Ishikawa (cell line): ENCODE measurements around the gene CEP131.

Source experiments
- CEBPB ChIP-seq: IDR thresholded peaks from 2 replicates; pipeline ENCODE4 v1.6.1; 2012
- CREB1 ChIP-seq: IDR thresholded peaks from 2 replicates; pipeline ENCODE4 v1.6.1; 2012; ENCODE audit warnings: low read depth
- EGR1 ChIP-seq: IDR thresholded peaks from 2 replicates; pipeline ENCODE4 v1.6.1; 2012
- EP300 ChIP-seq: IDR thresholded peaks from 2 replicates; pipeline ENCODE4 v1.6.1; 2012; ENCODE audit warnings: borderline replicate concordance
- FOXM1 ChIP-seq: IDR thresholded peaks from 2 replicates; pipeline ENCODE4 v1.6.1; 2012; ENCODE audit warnings: low read depth, borderline replicate concordance
- NFIC ChIP-seq: IDR thresholded peaks from 2 replicates; pipeline ENCODE4 v1.6.1; 2012
- RAD21 ChIP-seq: IDR thresholded peaks from 2 replicates; pipeline ENCODE4 v1.6.1; 2012; ENCODE audit warnings: low read depth
- TAF1 ChIP-seq: IDR thresholded peaks from 2 replicates; pipeline ENCODE4 v1.6.1; 2012; ENCODE audit warnings: low read depth, mild to moderate bottlenecking
- TCF12 ChIP-seq: IDR thresholded peaks from 2 replicates; pipeline ENCODE4 v1.6.1; 2012; ENCODE audit warnings: low read depth
- TEAD4 ChIP-seq: IDR thresholded peaks from 2 replicates; pipeline ENCODE4 v1.6.1; 2012
- YY1 ChIP-seq: IDR thresholded peaks from 2 replicates; pipeline ENCODE4 v1.6.1; 2012; ENCODE audit warnings: low read depth
- ZBTB7A ChIP-seq: IDR thresholded peaks from 2 replicates; pipeline ENCODE4 v1.6.1; 2012; ENCODE audit warnings: low read depth
- TF ChIP-seq, protein P1 (sequence below): IDR thresholded peaks from 2 replicates; pipeline ENCODE4 v1.6.1; 2012
- TF ChIP-seq, protein P2 (sequence below): IDR thresholded peaks from 2 replicates; pipeline ENCODE4 v1.6.1; 2012
- TF ChIP-seq, protein P3 (sequence below): IDR thresholded peaks from 2 replicates; pipeline ENCODE4 v1.6.1; 2012; ENCODE audit warnings: low read depth, mild to moderate bottlenecking

Gene CEP131

DNA sequence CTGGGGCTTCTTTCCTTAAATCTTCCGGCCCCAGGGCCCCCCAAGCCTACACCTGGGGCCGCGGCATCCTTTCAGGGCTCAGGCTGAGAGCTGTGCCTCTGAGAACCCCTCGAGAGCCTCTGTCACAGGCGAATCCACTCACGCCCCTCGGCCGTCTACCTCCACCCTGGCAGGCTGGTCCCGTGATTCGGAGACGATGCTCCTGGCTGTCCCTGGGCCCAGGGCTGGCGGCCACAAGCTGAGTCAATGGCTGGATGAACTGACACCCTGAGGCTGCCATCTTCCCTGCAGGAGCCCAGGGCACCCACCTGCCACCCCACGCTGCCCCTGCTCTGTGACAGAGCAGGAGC lies 11.7 kb upstream of the CEP131 start:
- TF ChIP-seq, protein P1, sequence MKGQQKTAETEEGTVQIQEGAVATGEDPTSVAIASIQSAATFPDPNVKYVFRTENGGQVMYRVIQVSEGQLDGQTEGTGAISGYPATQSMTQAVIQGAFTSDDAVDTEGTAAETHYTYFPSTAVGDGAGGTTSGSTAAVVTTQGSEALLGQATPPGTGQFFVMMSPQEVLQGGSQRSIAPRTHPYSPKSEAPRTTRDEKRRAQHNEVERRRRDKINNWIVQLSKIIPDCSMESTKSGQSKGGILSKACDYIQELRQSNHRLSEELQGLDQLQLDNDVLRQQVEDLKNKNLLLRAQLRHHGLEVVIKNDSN: no peak
- TF ChIP-seq CEBPB (no peak), TEAD4 (no peak), NFIC (no peak), YY1 (no peak), FOXM1 (no peak), EP300 (no peak), TCF12 (no peak), EGR1 (no peak), CREB1 (no peak), TAF1 (no peak)
- TF ChIP-seq, protein P2, sequence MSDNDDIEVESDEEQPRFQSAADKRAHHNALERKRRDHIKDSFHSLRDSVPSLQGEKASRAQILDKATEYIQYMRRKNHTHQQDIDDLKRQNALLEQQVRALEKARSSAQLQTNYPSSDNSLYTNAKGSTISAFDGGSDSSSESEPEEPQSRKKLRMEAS: no peak
- TF ChIP-seq, protein P3, sequence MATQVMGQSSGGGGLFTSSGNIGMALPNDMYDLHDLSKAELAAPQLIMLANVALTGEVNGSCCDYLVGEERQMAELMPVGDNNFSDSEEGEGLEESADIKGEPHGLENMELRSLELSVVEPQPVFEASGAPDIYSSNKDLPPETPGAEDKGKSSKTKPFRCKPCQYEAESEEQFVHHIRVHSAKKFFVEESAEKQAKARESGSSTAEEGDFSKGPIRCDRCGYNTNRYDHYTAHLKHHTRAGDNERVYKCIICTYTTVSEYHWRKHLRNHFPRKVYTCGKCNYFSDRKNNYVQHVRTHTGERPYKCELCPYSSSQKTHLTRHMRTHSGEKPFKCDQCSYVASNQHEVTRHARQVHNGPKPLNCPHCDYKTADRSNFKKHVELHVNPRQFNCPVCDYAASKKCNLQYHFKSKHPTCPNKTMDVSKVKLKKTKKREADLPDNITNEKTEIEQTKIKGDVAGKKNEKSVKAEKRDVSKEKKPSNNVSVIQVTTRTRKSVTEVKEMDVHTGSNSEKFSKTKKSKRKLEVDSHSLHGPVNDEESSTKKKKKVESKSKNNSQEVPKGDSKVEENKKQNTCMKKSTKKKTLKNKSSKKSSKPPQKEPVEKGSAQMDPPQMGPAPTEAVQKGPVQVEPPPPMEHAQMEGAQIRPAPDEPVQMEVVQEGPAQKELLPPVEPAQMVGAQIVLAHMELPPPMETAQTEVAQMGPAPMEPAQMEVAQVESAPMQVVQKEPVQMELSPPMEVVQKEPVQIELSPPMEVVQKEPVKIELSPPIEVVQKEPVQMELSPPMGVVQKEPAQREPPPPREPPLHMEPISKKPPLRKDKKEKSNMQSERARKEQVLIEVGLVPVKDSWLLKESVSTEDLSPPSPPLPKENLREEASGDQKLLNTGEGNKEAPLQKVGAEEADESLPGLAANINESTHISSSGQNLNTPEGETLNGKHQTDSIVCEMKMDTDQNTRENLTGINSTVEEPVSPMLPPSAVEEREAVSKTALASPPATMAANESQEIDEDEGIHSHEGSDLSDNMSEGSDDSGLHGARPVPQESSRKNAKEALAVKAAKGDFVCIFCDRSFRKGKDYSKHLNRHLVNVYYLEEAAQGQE: no peak

DNA sequence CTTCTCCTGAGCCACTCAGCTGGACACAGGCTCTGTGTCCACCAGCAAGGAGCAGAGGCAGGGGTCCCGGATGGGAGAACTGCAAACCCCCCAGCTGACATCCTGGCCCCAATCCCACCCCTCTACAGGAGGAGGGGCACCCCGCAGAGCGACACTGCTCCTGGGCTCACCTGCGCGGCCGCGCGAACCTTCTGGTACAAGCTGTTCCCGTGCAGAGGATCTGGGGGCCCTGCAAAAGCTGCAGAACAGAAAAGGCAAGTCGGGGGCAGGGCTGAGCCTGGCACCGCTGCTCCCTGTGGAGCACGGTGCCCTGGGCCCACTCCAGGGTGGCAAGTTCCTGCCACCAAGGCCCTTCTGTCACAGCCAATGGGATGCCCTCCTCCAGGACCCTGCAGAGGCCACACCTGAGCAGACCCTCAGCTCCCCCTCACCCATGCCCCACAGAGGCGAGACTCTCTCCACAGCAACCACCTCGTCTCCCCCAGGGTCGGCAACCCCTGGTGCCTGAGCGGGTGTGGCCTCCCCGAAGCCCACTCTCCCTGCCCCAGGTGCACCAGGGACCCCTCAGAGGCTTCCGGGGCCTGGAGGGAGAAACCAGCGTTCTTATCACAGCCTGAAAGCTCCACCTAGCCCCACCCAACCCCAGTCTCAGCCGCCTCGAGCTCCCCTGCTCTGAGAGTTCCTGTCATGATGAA lies 11.2 kb upstream of the CEP131 start:
- TF ChIP-seq, protein P1: no peak
- TF ChIP-seq CREB1 (no peak), TAF1 (no peak), EP300 (no peak), NFIC (no peak), CEBPB (no peak), EGR1 (no peak), YY1 (no peak), FOXM1 (no peak)

DNA sequence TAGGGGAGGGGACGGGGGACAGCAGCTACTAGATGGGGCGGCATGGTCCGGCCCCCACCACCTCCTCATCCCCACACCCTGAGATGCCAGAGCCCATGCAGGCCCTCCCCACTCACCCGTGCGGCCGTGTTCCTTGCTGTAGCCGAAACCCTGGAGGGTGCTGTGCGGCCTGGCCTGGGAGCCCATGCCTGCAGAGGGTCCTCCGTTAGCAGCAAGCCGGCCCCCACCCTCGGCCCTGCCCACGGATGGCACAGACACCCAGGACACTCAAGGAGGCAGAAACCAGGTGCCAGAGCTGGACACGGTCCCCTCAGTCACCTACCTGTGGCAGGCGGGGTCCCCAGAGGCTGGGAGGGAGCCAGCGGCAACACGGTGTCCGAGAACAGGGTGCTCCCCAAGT lies 10.6 kb upstream of the CEP131 start:
- TF ChIP-seq EP300: no peak

DNA sequence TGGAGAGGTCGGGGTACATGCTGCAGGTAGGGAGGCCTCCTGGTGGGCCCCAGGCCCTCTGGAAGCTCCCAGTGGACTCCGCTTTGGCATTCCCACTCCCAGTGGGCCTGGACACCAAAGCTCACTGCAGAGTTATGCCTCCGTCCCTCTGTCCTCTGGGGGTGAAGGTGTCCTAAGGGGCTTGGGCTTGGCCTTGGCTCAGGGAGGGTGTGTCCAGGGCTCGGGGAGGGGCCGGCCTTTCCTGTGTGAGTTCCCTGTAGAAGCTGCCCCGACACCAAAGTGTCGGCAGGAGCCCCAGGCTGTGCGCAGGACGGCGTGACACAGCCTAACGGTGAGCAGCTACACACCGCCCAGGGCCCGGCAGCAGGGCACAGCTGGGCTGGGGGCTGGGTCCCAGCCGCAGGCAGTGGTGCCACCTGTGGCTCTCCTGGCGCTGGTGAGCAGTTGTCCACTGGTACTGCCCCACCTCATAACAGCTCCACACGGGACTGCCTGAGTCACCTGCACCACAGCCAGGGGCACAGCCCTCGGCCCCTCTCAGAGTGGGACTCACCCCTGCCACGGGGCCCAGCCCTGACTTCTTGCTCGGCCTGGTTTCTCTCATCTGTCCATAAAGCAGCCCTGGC lies 10.0 kb upstream of the CEP131 start:
- TF ChIP-seq FOXM1: no peak
- TF ChIP-seq, protein P2: no peak

DNA sequence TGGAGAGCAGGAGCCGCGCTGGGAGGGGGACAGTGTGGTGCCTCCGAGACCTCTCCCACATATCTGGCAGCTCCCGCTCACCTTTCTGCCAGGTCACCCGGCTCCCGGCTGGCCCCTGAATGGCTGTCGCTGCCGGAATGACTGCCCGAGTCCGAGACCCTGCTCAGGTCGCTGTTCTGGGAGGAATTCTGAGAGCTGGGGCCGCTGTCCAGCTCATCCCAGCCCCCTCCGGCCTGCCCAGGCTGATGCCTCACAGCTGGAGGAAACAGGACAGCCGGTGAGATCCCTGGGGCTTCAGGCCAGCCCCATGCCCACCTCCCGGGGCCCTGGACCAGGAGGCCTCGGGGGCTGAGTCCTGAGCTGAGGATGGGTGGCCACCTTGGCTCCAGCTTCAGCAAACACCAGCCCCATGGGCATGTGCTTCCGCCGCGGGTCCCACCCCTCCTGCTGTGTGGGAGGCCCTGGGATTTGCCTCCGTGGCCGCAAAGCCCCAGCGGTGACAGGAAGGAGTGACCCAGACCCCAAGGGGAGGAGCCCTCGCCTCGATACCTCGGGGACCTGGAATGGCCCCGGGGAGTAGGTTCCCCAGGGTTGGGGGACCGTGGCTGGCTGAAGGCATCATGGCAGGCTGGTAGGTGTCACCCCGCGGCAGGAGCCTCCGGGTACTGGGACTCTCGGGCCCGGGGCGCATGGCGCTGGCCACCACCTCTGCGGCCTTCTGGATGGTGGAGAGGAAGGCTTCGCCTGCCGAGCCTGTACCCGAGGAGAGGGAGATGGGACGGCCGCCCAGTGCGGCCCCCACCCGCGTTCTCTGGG lies 9.2 kb upstream of the CEP131 start:
- TF ChIP-seq CEBPB (no peak), TCF12 (no peak), RAD21 (no peak), NFIC (no peak), TAF1 (no peak), EP300 (no peak), TEAD4 (no peak), YY1 (no peak), ZBTB7A (no peak), CREB1 (no peak), FOXM1 (no peak), EGR1 (no peak)
- TF ChIP-seq, protein P2: no peak
- TF ChIP-seq, protein P3: no peak
- TF ChIP-seq, protein P1: no peak
